ENCODE results near the gene SPOCD1.

SPOCD1 gene

GRCh38 chr1:31804098-31804497 lies 11.7 kb downstream of the SPOCD1 start:
- H3K4me3 ChIP-seq (replicated peaks; ENCODE audit: low read depth, low read length): no peak overlapping the region
- H3K36me3 ChIP-seq (ENCODE audit: control insufficient read depth, insufficient read depth, low read length): no peaks in the 10 kb centered on the region

DNA sequence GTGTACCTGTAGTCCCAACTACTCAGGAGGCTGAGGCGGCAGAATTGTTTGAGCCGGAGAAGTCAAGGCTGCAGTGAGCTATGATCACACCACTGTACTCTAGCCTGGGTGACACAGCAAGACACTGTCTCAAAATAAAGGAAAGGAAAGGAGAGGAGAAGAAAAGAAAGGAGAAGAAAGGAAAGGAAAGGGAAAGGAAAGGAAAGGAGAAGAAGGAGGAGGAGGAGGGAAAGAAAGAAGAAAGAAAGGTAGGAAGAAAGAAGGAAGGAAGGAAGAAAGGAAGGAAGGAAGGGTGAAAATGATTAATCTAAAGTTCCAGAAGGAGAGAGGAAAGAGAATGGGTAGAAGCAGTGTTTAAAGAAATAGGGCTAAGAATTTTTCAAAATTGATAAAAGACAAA lies 12.2 kb downstream of the SPOCD1 start:
- no peaks in the 10 kb centered on the region for H3K36me3 ChIP-seq (ENCODE audit: control insufficient read depth, insufficient read depth, low read length)
- no peak overlapping the region for H3K4me3 ChIP-seq (replicated peaks; ENCODE audit: low read depth, low read length)
- no peak for DNase-seq (ENCODE audit: extremely low read depth, insufficient read length)
- TF ChIP-seq, protein P1, sequence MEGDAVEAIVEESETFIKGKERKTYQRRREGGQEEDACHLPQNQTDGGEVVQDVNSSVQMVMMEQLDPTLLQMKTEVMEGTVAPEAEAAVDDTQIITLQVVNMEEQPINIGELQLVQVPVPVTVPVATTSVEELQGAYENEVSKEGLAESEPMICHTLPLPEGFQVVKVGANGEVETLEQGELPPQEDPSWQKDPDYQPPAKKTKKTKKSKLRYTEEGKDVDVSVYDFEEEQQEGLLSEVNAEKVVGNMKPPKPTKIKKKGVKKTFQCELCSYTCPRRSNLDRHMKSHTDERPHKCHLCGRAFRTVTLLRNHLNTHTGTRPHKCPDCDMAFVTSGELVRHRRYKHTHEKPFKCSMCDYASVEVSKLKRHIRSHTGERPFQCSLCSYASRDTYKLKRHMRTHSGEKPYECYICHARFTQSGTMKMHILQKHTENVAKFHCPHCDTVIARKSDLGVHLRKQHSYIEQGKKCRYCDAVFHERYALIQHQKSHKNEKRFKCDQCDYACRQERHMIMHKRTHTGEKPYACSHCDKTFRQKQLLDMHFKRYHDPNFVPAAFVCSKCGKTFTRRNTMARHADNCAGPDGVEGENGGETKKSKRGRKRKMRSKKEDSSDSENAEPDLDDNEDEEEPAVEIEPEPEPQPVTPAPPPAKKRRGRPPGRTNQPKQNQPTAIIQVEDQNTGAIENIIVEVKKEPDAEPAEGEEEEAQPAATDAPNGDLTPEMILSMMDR (IDR thresholded peaks at IDR 0.05; ENCODE audit: insufficient read depth, low read length, poor library complexity, severe bottlenecking): no peak
- H3K27me3 ChIP-seq (replicated peaks; ENCODE audit: control insufficient read depth, insufficient read depth, low read length): peaks cover 1% of the 10 kb centered on the region; the same call in 1 of the 2 replicates

More at GRCh38 chr1:31804098-31804497, 11.7 kb downstream of the SPOCD1 start:
- TF ChIP-seq, protein P1 (IDR thresholded peaks at IDR 0.05; ENCODE audit: insufficient read depth, low read length, poor library complexity, severe bottlenecking): no peak
- no peak for DNase-seq (ENCODE audit: extremely low read depth, insufficient read length)
- no peaks in the 10 kb centered on the region; the same call in 1 of the 2 replicates for H3K27me3 ChIP-seq (replicated peaks; ENCODE audit: control insufficient read depth, insufficient read depth, low read length)

GRCh38 chr1:31802190-31803150 lies 13.4 kb downstream of the SPOCD1 start:
- Histone ChIP-seq H3K4me3 (replicated peaks; ENCODE audit: low read depth, low read length) (no peak overlapping the region), H3K36me3 (ENCODE audit: control insufficient read depth, insufficient read depth, low read length) (no peaks in the 10 kb centered on the region), H3K27me3 (replicated peaks; ENCODE audit: control insufficient read depth, insufficient read depth, low read length) (peaks cover 1% of the 10 kb centered on the region; the same call in 1 of the 2 replicates)
- TF ChIP-seq, protein P1 (IDR thresholded peaks at IDR 0.05; ENCODE audit: insufficient read depth, low read length, poor library complexity, severe bottlenecking): no peak
- DNase-seq (ENCODE audit: extremely low read depth, insufficient read length): no peak

DNA sequence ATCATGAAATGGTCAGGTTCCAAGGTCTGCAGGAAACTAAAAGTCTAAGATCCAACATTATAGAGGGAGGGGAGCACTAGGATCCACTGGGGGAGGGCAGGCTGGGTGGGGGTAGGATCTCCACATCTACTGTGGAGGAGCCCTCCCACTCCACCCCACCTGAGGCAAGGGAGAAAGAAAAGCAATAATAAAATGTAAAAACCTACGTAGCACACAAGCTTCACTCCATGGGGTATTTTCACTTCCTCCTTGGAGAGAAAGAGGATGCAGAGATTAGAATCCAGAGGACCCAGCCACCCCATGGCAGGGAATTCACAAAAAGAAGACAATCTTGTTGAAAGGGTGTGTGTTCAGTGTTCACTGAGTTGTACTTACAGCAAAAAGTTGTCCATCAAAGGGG lies 14.4 kb downstream of the SPOCD1 start:
- TF ChIP-seq, protein P1 (IDR thresholded peaks at IDR 0.05; ENCODE audit: insufficient read depth, low read length, poor library complexity, severe bottlenecking): no peak
- H3K4me3 ChIP-seq (replicated peaks; ENCODE audit: low read depth, low read length): no peak overlapping the region

GRCh38 chr1:31800674-31800967 lies 15.2 kb downstream of the SPOCD1 start:
- H3K4me3 ChIP-seq (replicated peaks; ENCODE audit: low read depth, low read length): no peak overlapping the region
- H3K27me3 ChIP-seq (replicated peaks; ENCODE audit: control insufficient read depth, insufficient read depth, low read length): peaks cover 2% of the 10 kb centered on the region
- DNase-seq (ENCODE audit: extremely low read depth, insufficient read length): no peak
- TF ChIP-seq, protein P1 (IDR thresholded peaks at IDR 0.05; ENCODE audit: insufficient read depth, low read length, poor library complexity, severe bottlenecking): no peak
- no peaks in the 10 kb centered on the region for H3K36me3 ChIP-seq (ENCODE audit: control insufficient read depth, insufficient read depth, low read length)

More for the DNA sequence above, 14.4 kb downstream of the SPOCD1 start:
- H3K27me3 ChIP-seq (replicated peaks; ENCODE audit: control insufficient read depth, insufficient read depth, low read length): peaks cover 1% of the 10 kb centered on the region
- no peaks in the 10 kb centered on the region for H3K36me3 ChIP-seq (ENCODE audit: control insufficient read depth, insufficient read depth, low read length)
- DNase-seq (ENCODE audit: extremely low read depth, insufficient read length): no peak

Data from GM06990 (cell line).